Epithelial cell of proximal tubule (primary cell): Measurements from ENCODE around the gene UBE2O. TPM values are rescaled to one million over a fixed set of nuclear protein-coding genes. Genes with fewer than 3 reads are reported as not detected.

Experiments used
- DNase-seq: peaks from one replicate; pipeline ENCODE4 v3.0.0-alpha.2; 2011; ENCODE audit warnings: low read depth
- H3K4me3 ChIP-seq: 2 replicates; pipeline ENCODE4 v1.5.1; 2011; ENCODE audit warnings: low read depth, mild to moderate bottlenecking, low read length
- CTCF ChIP-seq: conservative IDR thresholded peaks from 2 replicates; pipeline ENCODE4 v1.5.1; 2012; ENCODE audit warnings: low read depth, mild to moderate bottlenecking, low read length
- total RNA-seq: library from RNA; depleted of rRNA; stranded (reverse); fragments of >200 nt; gene quantifications from 2 replicates; pipeline ENCODE4 v1.2.3, GENCODE V29; 2015

The UBE2O gene
- total RNA-seq, 1 donor from 2014 or later, result 15.6 TPM

GRCh38 chr17:76399175-76400172, 53.5 kb downstream of the UBE2O start:
- no peak overlapping the region for H3K4me3 ChIP-seq
- DNase-seq, result no peak
- no peak for TF ChIP-seq CTCF

GRCh38 chr17:76398523-76399174, 54.3 kb downstream of the UBE2O start:
- DNase-seq, result no peak
- no peak for TF ChIP-seq CTCF
- no peak overlapping the region for H3K4me3 ChIP-seq

- DNase-seq, result no peak
- peak; percentile 91 for TF ChIP-seq CTCF
- no peak overlapping the region for H3K4me3 ChIP-seq
Observed at GRCh38 chr17:76397687-76398522, 55.0 kb downstream of the UBE2O start.

GRCh38 chr17:76397184-76397583, 55.8 kb downstream of the UBE2O start:
- peak; percentile 25 for TF ChIP-seq CTCF
- no peak overlapping the region for H3K4me3 ChIP-seq
- DNase-seq, result no peak

- TF ChIP-seq CTCF, result no peak
- H3K4me3 ChIP-seq, result no peak overlapping the region
- DNase-seq, result no peak
Observed at GRCh38 chr17:76395980-76396379, 57.0 kb downstream of the UBE2O start.

GRCh38 chr17:76394166-76394565, 58.8 kb downstream of the UBE2O start:
- peak; percentile 86 for DNase-seq
- no peak for TF ChIP-seq CTCF
- H3K4me3 ChIP-seq, result no peak overlapping the region
